SU-DHL-6 (cell line): ENCODE measurements around the gene PRKN.

Source experiments
- H2AFZ ChIP-seq: fragments of 200-600 bp; sonication (generic); 2 replicates; pipeline ENCODE4 v1.6.1; 2014; ENCODE audit warnings: low read depth, mild to moderate bottlenecking, moderate library complexity, mixed read lengths, antibody characterized with exemption, low read length; ENCODE audit not compliant: severe bottlenecking
- H3F3A ChIP-seq: fragments of 200-600 bp; shearing (Covaris generic); 2 replicates; pipeline ENCODE4 v1.6.0; 2016; ENCODE audit warnings: antibody characterized with exemption, mild to moderate bottlenecking; ENCODE audit not compliant: insufficient read depth
- H3K27ac ChIP-seq: fragments of 200-600 bp; sonication (generic); 2 replicates; pipeline ENCODE4 v1.5.1; 2016; ENCODE audit warnings: low read depth, mild to moderate bottlenecking, low read length, moderate library complexity, mixed read lengths
- H3K27me3 ChIP-seq: fragments of 200-600 bp; sonication (generic), shearing (Covaris generic); 2 replicates; pipeline ENCODE4 v1.6.0; 2014; ENCODE audit warnings: mild to moderate bottlenecking, low read length
- H3K36me3 ChIP-seq: fragments of 200-600 bp; sonication (generic); 2 replicates; pipeline ENCODE4 v1.6.1; 2014; ENCODE audit warnings: mild to moderate bottlenecking, low read length, mixed read lengths
- H3K4me2 ChIP-seq: fragments of 300-600, 200-600 bp; shearing (Covaris generic), sonication (generic); 2 replicates; pipeline ENCODE4 v1.6.0; 2014; ENCODE audit warnings: low read length, low read depth, mild to moderate bottlenecking; ENCODE audit not compliant: poor library complexity, severe bottlenecking
- H3K4me3 ChIP-seq: fragments of 200-600 bp; sonication (generic); 2 replicates; pipeline ENCODE4 v1.5.1; 2014; ENCODE audit warnings: antibody characterized with exemption, low read length, mild to moderate bottlenecking, mixed read lengths; ENCODE audit not compliant: insufficient read depth, poor library complexity, severe bottlenecking
- H3K79me2 ChIP-seq: fragments of 200-600 bp; sonication (generic); 2 replicates; pipeline ENCODE4 v1.6.1; 2014; ENCODE audit warnings: mild to moderate bottlenecking, low read length, moderate library complexity; ENCODE audit not compliant: insufficient read depth
- H3K9ac ChIP-seq: fragments of 200-600 bp; sonication (generic); 2 replicates; pipeline ENCODE4 v1.7.0; 2014; ENCODE audit warnings: mild to moderate bottlenecking, low read length
- H3K9me2 ChIP-seq: fragments of 200-600 bp; sonication (generic); replicated peaks from 2 replicates; pipeline ENCODE4 v1.6.1; 2014; ENCODE audit warnings: low read length; ENCODE audit not compliant: insufficient read depth
- H3K9me3 ChIP-seq: fragments of 200-600 bp; sonication (generic); 2 replicates; pipeline ENCODE4 v1.6.1; 2014; ENCODE audit warnings: low read length, mixed read lengths; ENCODE audit not compliant: insufficient read depth
- H4K20me1 ChIP-seq: fragments of 200-600 bp; sonication (generic); 2 replicates; pipeline ENCODE4 v1.6.1; 2014; ENCODE audit warnings: low read depth, mild to moderate bottlenecking, antibody characterized with exemption, low read length, moderate library complexity, mixed read lengths
- CTCF ChIP-seq: fragments of 200-600 bp; sonication (generic); IDR thresholded peaks from one replicate; pipeline ENCODE4 v1.5.1; 2017; ENCODE audit warnings: antibody characterized with exemption, mild to moderate bottlenecking, low read length, moderate library complexity; ENCODE audit not compliant: insufficient read depth, poor library complexity, severe bottlenecking
- EZH2phosphoT487 ChIP-seq: fragments of 200-600 bp; sonication (generic), shearing (Covaris generic); conservative IDR thresholded peaks from 2 replicates; pipeline ENCODE4 v1.6.1; 2018; ENCODE audit warnings: mild to moderate bottlenecking, antibody characterized with exemption, low read length, moderate library complexity, mixed read lengths

The PRKN gene

GRCh38 chr6:162675503-162675902 lies 52.1 kb downstream of the PRKN start:
- Histone ChIP-seq H3K36me3 (no peaks in the 10 kb centered on the region), H2AFZ (no peak overlapping the region), H3K79me2 (no peaks in the 10 kb centered on the region), H3K4me3 (no peak overlapping the region), H3K27me3 (no peaks in the 10 kb centered on the region), H3K9me2 (no peaks in the 10 kb centered on the region), H3K9me3 (no peaks in the 10 kb centered on the region), H3F3A (no peaks in the 10 kb centered on the region), H3K4me2 (no peak overlapping the region), H4K20me1 (no peaks in the 10 kb centered on the region), H3K9ac (no peak overlapping the region), H3K27ac (no peak overlapping the region)
- no peak for TF ChIP-seq EZH2phosphoT487
- no peak for TF ChIP-seq CTCF

GRCh38 chr6:162674452-162674851 lies 53.1 kb downstream of the PRKN start:
- no peak overlapping the region for H3K4me3 ChIP-seq
- TF ChIP-seq CTCF (no peak), EZH2phosphoT487 (no peak)
- H3K27me3 ChIP-seq, result no peaks in the 10 kb centered on the region
- H3K9me3 ChIP-seq, result no peaks in the 10 kb centered on the region
- H4K20me1 ChIP-seq, result no peaks in the 10 kb centered on the region
- no peak overlapping the region for H3K27ac ChIP-seq
- no peaks in the 10 kb centered on the region for H3K9me2 ChIP-seq
- no peak overlapping the region for H2AFZ ChIP-seq
- H3K9ac ChIP-seq, result no peak overlapping the region
- H3F3A ChIP-seq, result no peaks in the 10 kb centered on the region
- H3K4me2 ChIP-seq, result no peak overlapping the region
- H3K79me2 ChIP-seq, result no peaks in the 10 kb centered on the region
- no peaks in the 10 kb centered on the region for H3K36me3 ChIP-seq

- Histone ChIP-seq H3K4me3 (no peak overlapping the region), H3K27me3 (no peaks in the 10 kb centered on the region), H3K9me2 (no peaks in the 10 kb centered on the region), H3F3A (no peaks in the 10 kb centered on the region), H3K79me2 (no peaks in the 10 kb centered on the region), H3K36me3 (no peaks in the 10 kb centered on the region), H3K9ac (no peak overlapping the region), H4K20me1 (no peaks in the 10 kb centered on the region), H3K4me2 (no peak overlapping the region), H3K27ac (no peak overlapping the region), H2AFZ (no peak overlapping the region), H3K9me3 (no peaks in the 10 kb centered on the region)
- TF ChIP-seq CTCF (no peak), EZH2phosphoT487 (no peak)
These were observed 55.9 kb downstream of the PRKN start for GRCh38 chr6:162671580-162672165.
